Stimulated activated CD4-positive, alpha-beta T cell treated with anti-CD3 and anti-CD28 coated beads, Interleukin-4, amount 100 ng/mL, for 48 hours (primary cell): Measurements from ENCODE around the gene FCRL6.

Source experiments
- DNase-seq, 2 donors: peaks; one replicate each; pipeline ENCODE4 v3.0.0-alpha.2; 2020; ENCODE audit warnings: low read depth in 2 of 2

The FCRL6 gene

GRCh38 chr1:159799446-159799985 lies 2.6 kb upstream of the FCRL6 start:
- no peak for DNase-seq

DNA sequence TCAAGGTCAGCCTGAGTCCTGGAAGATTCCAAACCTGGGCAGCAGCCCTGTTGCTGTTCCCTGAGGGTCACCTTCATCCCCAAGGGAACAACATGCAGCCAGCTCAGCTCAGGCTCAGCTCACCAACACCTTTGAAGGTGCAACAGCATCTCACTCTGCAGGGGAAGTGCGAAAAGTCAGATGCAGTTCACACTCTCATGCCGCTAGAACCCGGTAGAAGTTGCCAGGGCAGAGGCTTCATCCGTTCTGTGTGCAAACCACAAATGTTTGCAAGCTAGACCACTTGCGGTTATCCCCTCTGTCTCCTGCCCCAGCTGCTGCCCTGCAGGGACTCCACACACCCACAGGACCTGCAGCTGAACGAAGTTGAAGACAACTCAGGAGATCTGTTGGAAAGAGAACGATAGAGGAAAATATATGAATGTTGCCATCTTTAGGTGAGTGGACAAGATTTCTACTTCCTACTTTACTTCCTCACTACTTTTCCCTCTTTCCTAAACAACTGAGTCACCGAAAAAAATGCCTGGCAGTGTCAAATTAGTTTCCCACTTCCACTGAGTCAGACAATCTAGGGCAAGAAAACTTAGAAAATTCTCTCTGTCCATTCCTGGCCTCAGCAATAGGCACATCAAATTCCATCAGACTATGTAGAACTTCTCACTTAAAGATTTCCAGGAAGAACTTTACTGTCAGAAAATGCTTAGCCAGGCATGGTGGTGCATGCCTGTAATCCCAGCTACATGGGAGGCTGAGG lies 1.8 kb upstream of the FCRL6 start:
- DNase-seq, result no peak

DNA sequence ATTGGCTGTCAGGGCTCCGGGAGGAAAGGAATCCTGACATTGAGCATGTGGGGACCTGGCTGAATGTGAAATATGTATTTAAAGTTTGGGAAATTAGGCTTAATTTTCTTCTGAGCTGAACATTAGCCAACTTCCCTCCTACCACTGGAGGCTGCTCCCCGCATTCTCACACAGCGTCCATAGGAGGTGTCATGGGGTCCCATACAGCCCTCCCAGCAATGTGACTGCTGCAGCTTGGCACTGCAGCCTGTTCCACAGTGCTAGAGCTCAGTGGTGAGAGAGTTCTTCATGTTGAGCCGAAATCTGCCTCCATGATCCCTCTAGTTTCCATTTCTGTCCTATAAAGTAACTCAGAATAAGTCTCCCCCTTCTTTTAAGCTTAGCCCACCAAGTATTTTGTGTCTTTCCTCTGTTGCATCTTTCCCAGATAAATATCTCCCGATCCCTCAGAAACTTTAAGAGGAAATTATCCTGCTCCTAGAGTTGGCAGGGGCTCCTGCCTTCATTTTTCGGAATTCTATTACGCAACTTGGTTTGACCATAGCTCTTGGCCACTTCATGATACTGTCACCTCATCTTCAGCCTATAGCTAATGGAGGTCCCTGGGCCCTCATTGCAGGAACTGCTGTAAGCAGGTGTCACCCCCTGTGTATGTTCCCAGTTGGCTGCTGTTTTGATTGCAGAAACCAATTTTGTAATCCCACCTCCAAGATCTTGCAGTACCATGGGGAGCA lies 2.0 kb downstream of the FCRL6 start:
- no peak for DNase-seq

DNA sequence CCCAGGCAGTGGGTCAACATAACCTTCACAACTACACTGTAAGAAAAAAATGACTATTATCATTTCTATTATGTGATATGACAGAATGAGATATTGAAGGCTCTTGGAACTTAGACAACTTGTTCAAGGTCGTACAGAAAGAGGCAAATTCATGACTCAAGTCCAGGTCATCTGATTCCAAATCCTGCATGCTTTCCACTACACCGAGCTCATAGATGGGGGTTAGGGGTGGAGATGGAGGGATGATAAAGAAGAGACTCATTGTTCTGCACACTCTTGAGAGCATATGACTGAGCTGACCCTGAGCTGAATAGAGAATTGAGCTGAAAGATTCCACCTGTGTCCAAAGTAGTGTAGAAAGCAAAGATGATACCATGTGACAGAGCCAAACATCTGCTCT lies 2.8 kb downstream of the FCRL6 start:
- no peak for DNase-seq

DNA sequence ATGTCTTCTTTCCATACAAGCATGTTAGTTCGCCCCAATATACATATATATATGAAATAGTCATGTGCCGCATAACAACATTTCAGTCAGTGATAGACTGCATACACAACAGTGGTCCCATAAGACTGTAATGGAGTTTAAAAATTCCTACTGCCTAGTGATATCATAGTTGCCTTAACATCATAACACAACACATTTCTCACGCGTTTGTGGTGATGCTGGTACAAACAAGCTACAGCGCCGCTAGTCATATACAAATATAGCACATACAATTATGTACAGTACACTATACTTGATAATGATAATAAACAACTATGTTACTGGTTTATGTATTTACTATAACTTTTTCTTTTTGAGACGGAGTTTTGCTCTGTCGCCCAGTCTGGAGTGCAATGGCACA lies 13.8 kb downstream of the FCRL6 start:
- no peak for DNase-seq

DNA sequence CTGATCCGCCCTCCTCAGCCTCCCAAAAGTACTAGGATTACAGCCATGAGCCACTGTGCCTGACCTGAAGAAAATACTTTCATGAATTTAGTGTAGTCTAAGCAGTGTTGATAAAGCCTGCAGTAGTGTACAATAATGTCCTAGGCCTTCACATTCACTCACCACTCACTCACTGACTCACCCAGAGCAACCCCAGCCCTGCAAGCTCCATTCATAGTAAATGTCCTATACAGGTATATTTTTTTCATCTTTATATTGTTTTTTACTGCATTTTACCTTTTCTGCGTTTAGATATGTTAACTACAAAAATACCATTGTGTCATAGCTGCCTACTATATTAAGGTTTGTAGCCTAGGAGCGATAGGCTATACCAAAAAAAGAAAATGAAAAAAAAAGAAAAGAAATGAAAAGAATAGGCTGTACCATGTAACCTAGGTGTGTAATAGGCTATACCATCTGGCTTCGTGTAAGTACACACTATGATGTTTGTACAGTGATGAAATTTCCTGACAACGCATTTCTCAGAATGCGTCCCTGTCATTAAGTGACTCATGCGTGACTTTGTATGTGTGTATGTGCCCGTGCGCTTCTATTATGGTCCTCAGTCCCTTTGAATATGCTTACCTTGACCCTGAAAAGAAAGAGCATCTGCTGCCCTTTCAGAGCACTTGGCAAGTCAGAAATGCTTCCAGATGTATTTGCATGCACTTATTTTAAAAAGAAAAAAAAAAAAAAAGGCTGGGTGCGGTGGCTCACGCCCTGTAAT lies 15.3 kb downstream of the FCRL6 start:
- no peak for DNase-seq

DNA sequence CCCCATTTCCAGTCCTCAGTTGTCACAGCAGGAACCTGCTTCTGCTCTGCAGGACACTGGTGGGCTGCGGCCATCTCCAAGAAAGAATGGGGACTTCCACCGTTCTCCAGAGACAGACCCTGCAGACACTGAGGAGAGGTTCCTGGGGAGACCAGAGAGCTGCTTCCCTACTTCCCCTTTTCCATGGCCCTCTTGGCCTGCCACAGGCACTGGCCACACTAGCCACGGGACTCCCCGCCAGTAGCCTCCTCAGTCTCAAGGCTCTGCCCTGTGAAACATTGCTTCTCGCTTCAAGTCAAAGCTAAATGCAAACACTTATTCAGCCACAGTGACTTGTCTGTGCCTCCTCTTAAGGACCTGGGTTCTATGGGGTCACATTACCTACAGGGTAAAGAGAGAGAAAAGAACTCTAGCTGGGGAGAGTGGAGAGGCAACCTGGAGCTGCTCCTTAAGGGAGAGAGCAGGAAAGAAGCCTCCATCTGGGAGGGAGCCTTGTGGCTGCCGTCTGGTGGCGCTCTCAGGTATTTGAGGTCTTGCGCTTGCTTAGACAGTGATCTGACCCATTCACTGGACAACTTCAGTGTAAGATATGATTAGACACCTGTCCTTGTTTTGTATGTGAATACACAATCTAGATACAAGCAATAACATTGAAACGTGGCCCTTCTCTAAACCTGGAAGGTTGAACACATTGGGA lies 19.2 kb downstream of the FCRL6 start:
- DNase-seq, result no peak

DNA sequence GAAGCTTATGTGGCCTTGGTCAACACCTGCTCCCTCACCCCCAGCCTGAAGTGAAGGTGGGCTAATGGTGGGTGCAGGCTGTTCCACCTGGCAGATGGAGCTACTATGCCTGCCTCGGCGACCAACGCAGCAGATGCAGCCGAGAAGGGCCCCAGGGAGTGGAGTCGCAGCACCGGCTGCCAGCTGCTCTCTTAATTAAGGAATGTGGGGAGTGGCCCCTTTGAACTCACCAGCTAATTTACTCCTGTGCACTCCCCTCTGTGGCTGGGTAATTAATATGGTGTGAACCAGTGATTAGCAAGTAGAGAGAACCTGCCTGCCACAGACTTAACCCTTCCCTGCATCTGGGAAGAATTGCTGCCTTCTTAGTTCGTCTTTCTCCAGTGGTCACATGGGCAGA lies 21.2 kb downstream of the FCRL6 start:
- DNase-seq, result no peak

- DNase-seq, result no peak
These were observed 23.4 kb downstream of the FCRL6 start for GRCh38 chr1:159825564-159825963.

DNA sequence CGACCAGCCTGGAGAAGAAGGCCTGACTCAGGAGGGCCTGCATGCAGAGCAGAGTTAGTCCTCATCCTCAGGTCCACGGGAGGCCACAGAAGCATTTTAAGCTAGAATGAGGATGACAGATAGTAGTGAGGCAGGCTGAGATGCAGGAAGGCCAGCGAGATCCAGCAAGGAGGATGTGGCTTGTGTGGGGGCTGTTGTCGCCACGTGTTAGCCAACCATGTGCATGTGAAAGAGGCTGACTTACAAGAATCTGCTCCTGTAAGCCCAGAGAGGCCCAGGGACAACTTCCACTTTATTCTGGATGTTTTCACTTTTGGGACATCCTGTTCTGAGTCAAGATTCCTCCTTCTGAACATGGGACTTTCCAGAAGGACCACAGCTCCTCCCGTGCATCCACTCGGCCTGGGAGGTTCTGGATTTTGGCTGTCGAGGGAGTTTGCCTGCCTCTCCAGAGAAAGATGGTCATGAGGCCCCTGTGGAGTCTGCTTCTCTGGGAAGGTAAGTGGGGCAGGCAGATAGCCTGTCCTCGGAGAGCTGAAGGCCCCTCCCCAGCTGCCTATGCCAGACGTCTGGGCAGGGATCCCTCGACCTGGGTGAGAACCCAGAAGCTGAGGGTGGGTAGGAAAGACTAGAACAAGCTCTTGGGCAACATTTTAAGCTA lies 24.4 kb downstream of the FCRL6 start, which contains the start of gene SLAMF8:
Gene SLAMF8, plus strand, starts transcription at position 433 of the 661 bp plus-strand sequence. Its CDS starts 26 bp downstream, at position 459.
- DNase-seq, result peak; percentile 18 to 23

DNA sequence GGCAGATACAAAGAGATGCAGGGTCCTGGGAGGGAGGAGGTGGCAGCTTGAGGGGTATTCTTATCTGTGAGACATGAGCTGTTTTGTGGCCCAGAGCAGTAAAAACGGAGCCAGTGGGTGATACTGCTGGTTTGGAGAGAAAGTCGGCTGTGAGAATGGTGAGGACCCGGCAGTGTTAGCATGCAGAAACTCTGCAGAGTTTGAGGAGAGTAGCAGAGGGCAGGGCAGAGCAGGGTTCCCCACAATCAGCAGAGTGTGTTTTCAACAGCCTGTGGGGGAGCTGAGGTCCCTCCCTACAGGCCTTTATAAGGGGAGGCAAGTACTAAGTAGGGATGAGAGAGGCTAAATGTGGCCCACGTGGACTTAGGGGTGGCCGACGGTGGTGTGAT lies 24.9 kb downstream of the FCRL6 start:
- no peak for DNase-seq

- no peak for DNase-seq
These were observed 25.4 kb downstream of the FCRL6 start for GRCh38 chr1:159827549-159827948.

GRCh38 chr1:159828176-159828575 lies 26.0 kb downstream of the FCRL6 start:
- DNase-seq, result no peak

GRCh38 chr1:159828581-159829272 lies 26.6 kb downstream of the FCRL6 start:
- DNase-seq, result no peak

DNA sequence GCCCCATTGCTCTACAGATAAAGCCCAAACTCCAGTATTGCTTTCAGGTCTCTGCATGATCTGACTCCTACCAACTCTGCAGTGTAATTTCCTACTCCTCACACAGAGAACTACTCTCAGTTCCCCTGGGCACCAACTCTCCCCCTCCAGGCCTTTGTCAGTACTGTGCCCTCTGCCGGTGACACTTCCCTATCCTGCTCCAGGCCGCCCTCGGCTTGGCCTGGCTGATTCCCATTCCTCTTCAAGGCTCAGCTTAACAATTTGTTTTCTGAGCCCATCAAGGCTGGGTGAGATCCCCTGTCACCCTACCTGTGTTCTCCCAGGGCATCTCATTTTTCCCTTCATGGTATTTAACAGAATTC lies 27.1 kb downstream of the FCRL6 start:
- DNase-seq, result no peak

GRCh38 chr1:159829822-159830465 lies 27.8 kb downstream of the FCRL6 start:
- no peak for DNase-seq

GRCh38 chr1:159830722-159831121 lies 28.6 kb downstream of the FCRL6 start:
- no peak for DNase-seq

DNA sequence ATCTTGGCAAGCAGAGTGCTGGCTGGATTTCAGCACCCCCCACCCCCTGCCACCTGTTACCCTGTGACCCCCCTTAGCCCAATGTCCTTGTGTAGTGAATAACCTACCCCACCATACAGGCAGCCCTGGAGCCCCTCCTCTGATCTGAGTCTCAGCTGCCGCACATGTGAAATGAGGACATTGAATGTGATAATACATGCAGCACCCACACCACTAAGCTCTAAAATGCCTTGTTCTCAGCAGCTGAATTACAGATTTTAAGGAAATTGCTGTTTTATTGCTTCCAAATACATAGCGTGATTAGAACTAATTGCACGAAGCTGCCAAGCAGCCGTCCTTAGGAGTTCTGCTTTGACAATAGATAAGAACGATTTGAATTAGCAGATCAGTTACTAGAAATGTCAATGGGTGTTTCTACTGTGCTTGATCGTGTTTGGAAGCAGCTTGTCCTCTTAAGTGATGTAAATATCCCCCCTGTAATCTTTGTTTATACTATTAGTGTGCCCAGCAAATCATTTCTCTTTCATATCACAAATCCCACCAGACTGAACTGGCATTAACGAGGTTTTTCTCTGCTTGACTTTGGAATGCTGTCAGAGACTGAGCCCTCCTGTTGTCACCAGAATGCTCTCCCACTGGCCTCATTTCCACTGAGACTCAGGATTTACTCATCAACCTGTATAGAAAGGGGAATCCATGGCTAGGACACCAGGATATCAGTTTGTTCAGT lies 29.4 kb downstream of the FCRL6 start:
- DNase-seq, result no peak

DNA sequence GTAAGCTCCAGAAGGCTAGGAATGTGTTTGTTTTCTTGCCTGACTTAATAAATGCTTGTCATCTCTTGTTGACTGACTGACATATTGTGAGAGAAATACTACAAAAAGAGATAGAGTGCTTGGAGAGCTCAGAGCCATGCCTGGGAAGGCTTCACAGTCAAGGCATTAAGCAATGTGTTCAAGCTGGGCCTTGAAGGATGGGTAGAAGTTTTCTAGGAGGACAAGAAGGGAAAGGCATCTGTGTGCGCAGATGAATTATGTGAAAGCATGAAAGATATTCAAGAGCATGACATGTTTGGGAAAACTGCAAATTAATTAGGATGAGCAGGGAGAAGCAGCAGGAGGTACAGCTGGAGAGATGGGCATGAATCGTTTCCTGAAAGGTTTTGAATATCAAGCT lies 30.1 kb downstream of the FCRL6 start:
- DNase-seq, result no peak
